ENCODE measurements around the gene CRCP. TPM values are rescaled to one million over a fixed set of nuclear protein-coding genes. Genes with fewer than 3 reads are reported as not detected.

CRCP gene
- total and polyA plus RNA-seq, 2 of the 13 experiments (the other 11 are each of a cell fraction or from before 2014, with no cell fraction given) = 22.7 to 31.0 TPM

DNA sequence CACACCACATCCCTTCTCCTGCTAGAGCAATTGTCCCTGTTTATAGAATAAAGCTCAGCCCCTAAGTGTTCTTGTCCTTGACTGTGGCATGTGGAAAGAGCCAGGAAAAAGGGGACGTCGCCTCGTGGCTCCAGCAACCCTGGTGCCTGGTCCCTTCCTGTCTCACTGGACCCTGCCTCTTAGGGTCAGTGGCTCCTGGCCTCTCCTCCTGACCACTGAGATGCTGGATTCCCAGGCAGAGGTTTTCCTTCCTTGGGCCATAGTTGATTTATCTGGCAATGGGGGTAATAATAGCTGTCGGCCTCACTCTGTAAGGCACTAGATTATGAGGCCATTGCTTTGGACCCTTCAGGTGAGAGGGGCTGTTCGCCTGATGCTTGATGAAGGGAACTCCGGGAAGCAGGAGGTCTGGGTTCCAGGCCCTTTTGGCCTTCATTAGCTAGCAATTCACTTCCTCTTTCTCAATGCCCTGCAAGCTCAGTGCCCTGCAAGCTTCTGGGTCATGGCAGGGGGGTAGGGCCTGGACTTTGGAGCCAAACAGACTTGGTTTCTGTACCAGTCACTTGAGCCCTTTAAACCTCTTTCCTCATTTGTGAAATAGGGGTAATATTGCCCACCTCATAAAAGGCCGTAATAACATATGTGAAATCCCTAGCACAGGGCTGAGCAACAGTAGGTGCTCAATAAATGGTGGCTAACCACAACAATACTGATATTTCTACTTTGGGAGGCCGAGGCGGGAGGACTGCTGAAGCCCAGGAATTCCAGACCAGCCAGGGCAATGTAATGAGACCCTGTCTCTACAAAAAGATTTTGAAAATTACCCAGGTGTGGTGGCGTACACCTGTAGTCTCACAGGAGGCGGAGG, 38.0 kb upstream of the CRCP start (continued):
- TF ChIP-seq MED13 (CRISPR knock-in tag; IDR thresholded peaks at IDR 0.05) (no peak), ZNF629 (CRISPR knock-in tag; conservative IDR thresholded peaks at IDR 0.05) (no peak), PAX8 (CRISPR knock-in tag; IDR thresholded peaks at IDR 0.05; ENCODE audit: borderline replicate concordance) (no peak), BRCA1 (CRISPR knock-in tag; IDR thresholded peaks at IDR 0.05) (no peak), SIN3A (IDR thresholded peaks at IDR 0.05; ENCODE audit: borderline replicate concordance, low read depth, low read length) (peak; percentile 58; the same call in 1 of the 2 replicates), HOXA7 (CRISPR knock-in tag; IDR thresholded peaks at IDR 0.05) (no peak), ZNF234 (CRISPR knock-in tag; conservative IDR thresholded peaks at IDR 0.05) (no peak), NR2F6 (IDR thresholded peaks at IDR 0.05) (peak; percentile 68), NR2F6 (CRISPR knock-in tag; IDR thresholded peaks at IDR 0.05) (peak; percentile 61; the same call in 1 of the 2 replicates), GZF1 (CRISPR knock-in tag; IDR thresholded peaks at IDR 0.05) (no peak), ZNF619 (CRISPR knock-in tag; IDR thresholded peaks at IDR 0.05) (no peak), PTBP1 (IDR thresholded peaks at IDR 0.05; ENCODE audit: low read depth, low read length, poor library complexity, severe bottlenecking) (no peak), ZNF768 (CRISPR knock-in tag; IDR thresholded peaks at IDR 0.05) (no peak), ZNF430 (CRISPR knock-in tag; IDR thresholded peaks at IDR 0.05) (no peak), ZBTB7B (CRISPR knock-in tag; IDR thresholded peaks at IDR 0.05) (0 out of 2 replicates have a peak, but pooled peaks have one; percentile 35), MED1 (CRISPR knock-in tag; IDR thresholded peaks at IDR 0.05) (peak; percentile 39; the same call in 1 of the 2 replicates), TCF12 (IDR thresholded peaks at IDR 0.05) (no peak), TCF12 (CRISPR knock-in tag; IDR thresholded peaks at IDR 0.05) (no peak), TBX2 (CRISPR knock-in tag; IDR thresholded peaks at IDR 0.05; ENCODE audit: borderline replicate concordance) (no peak), ZNF256 (CRISPR knock-in tag; conservative IDR thresholded peaks at IDR 0.05) (no peak), ZNF720 (CRISPR knock-in tag; IDR thresholded peaks at IDR 0.05) (no peak), ZNF326 (CRISPR knock-in tag; IDR thresholded peaks at IDR 0.05; ENCODE audit: borderline replicate concordance) (no peak), SP2 (CRISPR knock-in tag; IDR thresholded peaks at IDR 0.05) (no peak), ZSCAN30 (CRISPR knock-in tag; IDR thresholded peaks at IDR 0.05) (no peak), MEIS1 (CRISPR knock-in tag; IDR thresholded peaks at IDR 0.05; ENCODE audit: borderline replicate concordance) (no peak), ATRX (CRISPR knock-in tag; IDR thresholded peaks at IDR 0.05; ENCODE audit: borderline replicate concordance) (no peak), ZNF383 (CRISPR knock-in tag; IDR thresholded peaks at IDR 0.05; ENCODE audit: borderline replicate concordance) (no peak)
- TF ChIP-seq, protein P1, sequence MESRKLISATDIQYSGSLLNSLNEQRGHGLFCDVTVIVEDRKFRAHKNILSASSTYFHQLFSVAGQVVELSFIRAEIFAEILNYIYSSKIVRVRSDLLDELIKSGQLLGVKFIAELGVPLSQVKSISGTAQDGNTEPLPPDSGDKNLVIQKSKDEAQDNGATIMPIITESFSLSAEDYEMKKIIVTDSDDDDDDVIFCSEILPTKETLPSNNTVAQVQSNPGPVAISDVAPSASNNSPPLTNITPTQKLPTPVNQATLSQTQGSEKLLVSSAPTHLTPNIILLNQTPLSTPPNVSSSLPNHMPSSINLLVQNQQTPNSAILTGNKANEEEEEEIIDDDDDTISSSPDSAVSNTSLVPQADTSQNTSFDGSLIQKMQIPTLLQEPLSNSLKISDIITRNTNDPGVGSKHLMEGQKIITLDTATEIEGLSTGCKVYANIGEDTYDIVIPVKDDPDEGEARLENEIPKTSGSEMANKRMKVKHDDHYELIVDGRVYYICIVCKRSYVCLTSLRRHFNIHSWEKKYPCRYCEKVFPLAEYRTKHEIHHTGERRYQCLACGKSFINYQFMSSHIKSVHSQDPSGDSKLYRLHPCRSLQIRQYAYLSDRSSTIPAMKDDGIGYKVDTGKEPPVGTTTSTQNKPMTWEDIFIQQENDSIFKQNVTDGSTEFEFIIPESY (CRISPR knock-in tag; IDR thresholded peaks at IDR 0.05) = 0 out of 2 replicates have a peak, but pooled peaks have one; percentile 10
- TF ChIP-seq, protein P2, sequence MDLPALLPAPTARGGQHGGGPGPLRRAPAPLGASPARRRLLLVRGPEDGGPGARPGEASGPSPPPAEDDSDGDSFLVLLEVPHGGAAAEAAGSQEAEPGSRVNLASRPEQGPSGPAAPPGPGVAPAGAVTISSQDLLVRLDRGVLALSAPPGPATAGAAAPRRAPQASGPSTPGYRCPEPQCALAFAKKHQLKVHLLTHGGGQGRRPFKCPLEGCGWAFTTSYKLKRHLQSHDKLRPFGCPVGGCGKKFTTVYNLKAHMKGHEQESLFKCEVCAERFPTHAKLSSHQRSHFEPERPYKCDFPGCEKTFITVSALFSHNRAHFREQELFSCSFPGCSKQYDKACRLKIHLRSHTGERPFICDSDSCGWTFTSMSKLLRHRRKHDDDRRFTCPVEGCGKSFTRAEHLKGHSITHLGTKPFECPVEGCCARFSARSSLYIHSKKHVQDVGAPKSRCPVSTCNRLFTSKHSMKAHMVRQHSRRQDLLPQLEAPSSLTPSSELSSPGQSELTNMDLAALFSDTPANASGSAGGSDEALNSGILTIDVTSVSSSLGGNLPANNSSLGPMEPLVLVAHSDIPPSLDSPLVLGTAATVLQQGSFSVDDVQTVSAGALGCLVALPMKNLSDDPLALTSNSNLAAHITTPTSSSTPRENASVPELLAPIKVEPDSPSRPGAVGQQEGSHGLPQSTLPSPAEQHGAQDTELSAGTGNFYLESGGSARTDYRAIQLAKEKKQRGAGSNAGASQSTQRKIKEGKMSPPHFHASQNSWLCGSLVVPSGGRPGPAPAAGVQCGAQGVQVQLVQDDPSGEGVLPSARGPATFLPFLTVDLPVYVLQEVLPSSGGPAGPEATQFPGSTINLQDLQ (CRISPR knock-in tag; IDR thresholded peaks at IDR 0.05) = no peak

Data from HepG2 (cell line).